Hepatocyte (in vitro differentiated cells): ENCODE data around the gene CCDC82. TPM values are rescaled to one million over a fixed set of nuclear protein-coding genes. Genes with fewer than 3 reads are reported as not detected.

Experiments
- DNase-seq: peaks from one replicate; pipeline ENCODE4 v3.0.0-alpha.2; 2016; ENCODE audit warnings: low spot score
- H2AFZ ChIP-seq: fragments of 200-600 bp; sonication (generic); 2 replicates; pipeline ENCODE4 v1.6.0; 2016; ENCODE audit warnings: antibody characterized with exemption, mild to moderate bottlenecking
- H3K27ac ChIP-seq: fragments of 200-600 bp; sonication (generic); 2 replicates; pipeline ENCODE4 v1.5.1; 2016; ENCODE audit warnings: mild to moderate bottlenecking
- H3K27me3 ChIP-seq: fragments of 200-600 bp; sonication (generic); 2 replicates; pipeline ENCODE4 v1.6.1; 2016
- H3K36me3 ChIP-seq: fragments of 200-600 bp; sonication (generic); replicated peaks from 2 replicates; pipeline ENCODE4 v1.5.1; 2016; ENCODE audit warnings: low read depth; ENCODE audit not compliant: insufficient read depth
- H3K4me1 ChIP-seq: fragments of 200-600 bp; sonication (generic); 2 replicates; pipeline ENCODE4 v1.5.1; 2016; ENCODE audit warnings: mild to moderate bottlenecking, moderate library complexity; ENCODE audit not compliant: insufficient read depth
- H3K4me2 ChIP-seq: fragments of 200-600 bp; sonication (generic); 2 replicates; pipeline ENCODE4 v1.6.0; 2016
- H3K4me3 ChIP-seq: fragments of 200-600 bp; sonication (generic); 2 replicates; pipeline ENCODE4 v1.5.1; 2016; ENCODE audit warnings: mild to moderate bottlenecking
- H3K79me2 ChIP-seq: fragments of 200-600 bp; sonication (generic); 2 replicates; pipeline ENCODE4 v1.6.0; 2017; ENCODE audit warnings: mild to moderate bottlenecking
- H3K9me2 ChIP-seq: fragments of 200-600 bp; sonication (generic); replicated peaks from 2 replicates; pipeline ENCODE4 v1.6.0; 2017; ENCODE audit warnings: mild to moderate bottlenecking; ENCODE audit not compliant: insufficient read depth
- H3K9me3 ChIP-seq: fragments of 200-600 bp; sonication (generic); 2 replicates; pipeline ENCODE4 v1.5.1; 2016; ENCODE audit warnings: low read depth, mild to moderate bottlenecking
- H4K20me1 ChIP-seq: fragments of 200-600 bp; sonication (generic); 2 replicates; pipeline ENCODE4 v1.6.0; 2016; ENCODE audit warnings: mild to moderate bottlenecking; ENCODE audit not compliant: insufficient read depth, poor library complexity, severe bottlenecking
- CTCF ChIP-seq: fragments of 200-600 bp; sonication (generic); IDR thresholded peaks from 2 replicates; pipeline ENCODE4 v1.5.1; 2016; ENCODE audit warnings: antibody characterized with exemption, mild to moderate bottlenecking; ENCODE audit not compliant: poor library complexity
- EZH2 ChIP-seq: fragments of 200-600 bp; sonication (generic); IDR thresholded peaks from 2 replicates; pipeline ENCODE4 v1.6.1; 2016; ENCODE audit warnings: antibody characterized with exemption, mild to moderate bottlenecking, borderline replicate concordance
- EZH2phosphoT487 ChIP-seq: fragments of 200-600 bp; sonication (generic); IDR thresholded peaks from one replicate; pipeline ENCODE4 v1.6.1; 2018; ENCODE audit warnings: antibody characterized with exemption, mild to moderate bottlenecking, low read depth, moderate library complexity; ENCODE audit not compliant: unreplicated experiment, severe bottlenecking
- WGBS: methylation state at CpG from one replicate; pipeline ENCODE4 v1.1.6; 2016; ENCODE audit warnings: low lambda C conversion rate; ENCODE audit errors: missing lambda C conversion rate; 5-methylcytosine and 5-hydroxymethylcytosine counted together
- polyA plus RNA-seq: library from polyadenylated mRNA; unstranded; fragments of >200 nt; fragmentation: Nextera tagmentation; extraction: Ambion mirVana; gene quantifications from 2 replicates; pipeline ENCODE4 v1.2.1, GENCODE V29; 2016
- total RNA-seq: library from RNA; depleted of rRNA; stranded (reverse); fragments of >200 nt; gene quantifications from 2 replicates; pipeline ENCODE4 v1.2.3, GENCODE V29; 2014

Gene CCDC82
- total and polyA plus RNA-seq, 2 experiments from 2014 or later = 12.7 to 16.3 TPM

- DNase-seq = peak; percentile 52
- Histone ChIP-seq H3K4me3 (no peak overlapping the region), H3K9me3 (no peaks in the 10 kb centered on the region), H3K36me3 (no peaks in the 10 kb centered on the region), H2AFZ (no peak overlapping the region), H3K9me2 (no peaks in the 10 kb centered on the region), H3K79me2 (peaks cover 94% of the 10 kb centered on the region), H4K20me1 (no peaks in the 10 kb centered on the region), H3K4me2 (peak overlapping the region; percentile 83), H3K27ac (peak overlapping the region; percentile 92), H3K27me3 (no peaks in the 10 kb centered on the region), H3K4me1 (peaks cover 71% of the 10 kb centered on the region)
- no peak for TF ChIP-seq CTCF
- no peak for TF ChIP-seq EZH2
- no peak for TF ChIP-seq EZH2phosphoT487
- 32% methylated on average over 6 of the region's 6 CpGs for WGBS
Measured at GRCh38 chr11:96337541-96338431, 51.9 kb downstream of the CCDC82 start.

- no peak overlapping the region for H3K4me3 ChIP-seq
- H3K27me3 ChIP-seq = no peaks in the 10 kb centered on the region
- peak overlapping the region; percentile 26 for H3K27ac ChIP-seq
- no peaks in the 10 kb centered on the region for H3K36me3 ChIP-seq
- peaks cover 88% of the 10 kb centered on the region for H3K79me2 ChIP-seq
- no peaks in the 10 kb centered on the region for H3K9me2 ChIP-seq
- TF ChIP-seq CTCF = no peak
- no peak for TF ChIP-seq EZH2phosphoT487
- no peak for TF ChIP-seq EZH2
- H3K4me2 ChIP-seq = no peak overlapping the region
- DNase-seq = no peak
- H4K20me1 ChIP-seq = no peaks in the 10 kb centered on the region
- 66% methylated on average over 4 of the region's 4 CpGs for WGBS
- H2AFZ ChIP-seq = no peak overlapping the region
- H3K9me3 ChIP-seq = no peaks in the 10 kb centered on the region
- H3K4me1 ChIP-seq = peaks cover 74% of the 10 kb centered on the region
Measured at GRCh38 chr11:96335388-96335787, 54.3 kb downstream of the CCDC82 start.

- no peaks in the 10 kb centered on the region for H3K9me3 ChIP-seq
- no peak overlapping the region for H3K27ac ChIP-seq
- H4K20me1 ChIP-seq = no peaks in the 10 kb centered on the region
- 98% methylated on average over 4 of the region's 4 CpGs for WGBS
- H3K4me1 ChIP-seq = peaks cover 74% of the 10 kb centered on the region
- no peak for TF ChIP-seq CTCF
- no peak for TF ChIP-seq EZH2
- no peak for TF ChIP-seq EZH2phosphoT487
- no peaks in the 10 kb centered on the region for H3K27me3 ChIP-seq
- no peak overlapping the region for H3K4me3 ChIP-seq
- no peaks in the 10 kb centered on the region for H3K9me2 ChIP-seq
- no peak for DNase-seq
- no peak overlapping the region for H3K4me2 ChIP-seq
- H2AFZ ChIP-seq = no peak overlapping the region
- no peaks in the 10 kb centered on the region for H3K36me3 ChIP-seq
- peaks cover 88% of the 10 kb centered on the region for H3K79me2 ChIP-seq
Measured at GRCh38 chr11:96334219-96334618, 55.5 kb downstream of the CCDC82 start.
